Measurements from ENCODE around the gene DENND4A. TPM values are rescaled to one million over a fixed set of nuclear protein-coding genes. Genes with fewer than 3 reads are reported as not detected.

Gene DENND4A
- total and polyA plus RNA-seq, 10 donors, result 9.4 to 88.2 (median 57.3) TPM

DNA sequence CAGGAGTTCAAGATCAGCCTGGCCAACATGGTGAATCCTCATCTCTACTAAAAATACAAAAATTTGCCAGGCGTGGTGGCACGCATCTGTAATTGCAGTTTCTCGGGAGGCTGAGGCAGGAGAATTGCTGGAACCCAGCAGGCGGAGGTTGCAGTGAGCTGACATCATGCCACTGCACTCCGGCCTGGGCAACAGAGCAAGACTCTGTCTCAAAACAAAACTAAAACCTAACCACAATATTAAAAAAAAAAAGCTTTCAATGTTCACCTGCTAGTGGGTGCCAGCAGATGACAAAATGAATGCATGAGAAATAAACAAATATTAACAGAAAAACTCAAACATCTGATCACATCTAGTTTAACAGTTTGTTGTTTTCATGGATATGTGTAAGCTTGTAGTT, 161.3 kb downstream of the DENND4A start:
- peaks cover 0 to 20% (median 2%) of the 10 kb centered on the region in 6 donors for H3K36me3 ChIP-seq
- intact Hi-C loops (cut with DNase I; ENCODE audit: low total_unique reads), result loop anchor here (10.0 kb wide), 1 partner anchor 224 kb away; no protein-coding TSS in a partner anchor
- no peak overlapping the region for H3K27ac ChIP-seq
- H3K4me1 ChIP-seq, result peaks cover 0 to 14% (median 8%) of the 10 kb centered on the region in 6 donors
- H3K9me3 ChIP-seq, result no peaks in the 10 kb centered on the region
- no peak for TF ChIP-seq POLR2A (IDR thresholded peaks at IDR 0.05)
- no peak for TF ChIP-seq POLR2AphosphoS5 (IDR thresholded peaks at IDR 0.05)
- TF ChIP-seq, protein P1, sequence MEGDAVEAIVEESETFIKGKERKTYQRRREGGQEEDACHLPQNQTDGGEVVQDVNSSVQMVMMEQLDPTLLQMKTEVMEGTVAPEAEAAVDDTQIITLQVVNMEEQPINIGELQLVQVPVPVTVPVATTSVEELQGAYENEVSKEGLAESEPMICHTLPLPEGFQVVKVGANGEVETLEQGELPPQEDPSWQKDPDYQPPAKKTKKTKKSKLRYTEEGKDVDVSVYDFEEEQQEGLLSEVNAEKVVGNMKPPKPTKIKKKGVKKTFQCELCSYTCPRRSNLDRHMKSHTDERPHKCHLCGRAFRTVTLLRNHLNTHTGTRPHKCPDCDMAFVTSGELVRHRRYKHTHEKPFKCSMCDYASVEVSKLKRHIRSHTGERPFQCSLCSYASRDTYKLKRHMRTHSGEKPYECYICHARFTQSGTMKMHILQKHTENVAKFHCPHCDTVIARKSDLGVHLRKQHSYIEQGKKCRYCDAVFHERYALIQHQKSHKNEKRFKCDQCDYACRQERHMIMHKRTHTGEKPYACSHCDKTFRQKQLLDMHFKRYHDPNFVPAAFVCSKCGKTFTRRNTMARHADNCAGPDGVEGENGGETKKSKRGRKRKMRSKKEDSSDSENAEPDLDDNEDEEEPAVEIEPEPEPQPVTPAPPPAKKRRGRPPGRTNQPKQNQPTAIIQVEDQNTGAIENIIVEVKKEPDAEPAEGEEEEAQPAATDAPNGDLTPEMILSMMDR (IDR thresholded peaks at IDR 0.05 in 8 of 11, conservative IDR thresholded peaks at IDR 0.05 in 3 of 11), result no peak
- no peaks in the 10 kb centered on the region for H3K27me3 ChIP-seq (replicated peaks in 1 of 7)
- WGBS, 5 donors, result 72 to 84% (median 79%) methylated on average over 5 of the region's 5 CpGs
- no peak overlapping the region for H3K4me3 ChIP-seq
- DNase-seq, result no peak

DNA sequence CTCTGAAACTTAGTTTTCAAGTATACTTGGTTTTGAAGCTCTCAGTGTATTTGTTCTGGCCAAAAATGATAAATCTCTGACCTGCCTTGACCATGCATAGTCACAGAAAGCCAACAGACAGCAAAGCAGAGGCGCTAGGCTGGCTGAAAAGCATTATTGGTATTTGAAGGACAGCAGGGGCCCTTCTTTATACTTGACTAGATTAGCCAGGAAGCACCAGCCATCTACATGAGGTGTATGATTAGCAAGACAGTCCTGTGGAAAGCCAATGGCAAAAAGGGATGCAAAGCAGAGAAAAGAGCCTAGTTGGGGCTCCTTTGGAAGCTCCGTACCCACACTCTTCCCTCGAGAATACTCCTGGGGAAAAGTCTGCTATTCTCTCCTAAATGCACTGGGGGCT, 162.5 kb downstream of the DENND4A start:
- WGBS, 5 donors, result 95 to 99% (median 98%) methylated on average over 3 of the region's 3 CpGs
- H3K27ac ChIP-seq, result no peak overlapping the region
- no peak overlapping the region for H3K4me3 ChIP-seq
- DNase-seq, result no peak
- H3K27me3 ChIP-seq (replicated peaks in 1 of 7), result no peaks in the 10 kb centered on the region
- TF ChIP-seq, protein P1 (IDR thresholded peaks at IDR 0.05 in 8 of 11, conservative IDR thresholded peaks at IDR 0.05 in 3 of 11), result no peak
- TF ChIP-seq POLR2A (IDR thresholded peaks at IDR 0.05) (no peak), POLR2AphosphoS5 (IDR thresholded peaks at IDR 0.05) (no peak)
- intact Hi-C loops (cut with DNase I; ENCODE audit: low total_unique reads), result no loop called here
- peaks cover 0 to 32% (median 12%) of the 10 kb centered on the region in 6 donors for H3K36me3 ChIP-seq
- H3K4me1 ChIP-seq, result peaks cover 0 to 14% (median 8%) of the 10 kb centered on the region in 6 donors
- H3K9me3 ChIP-seq, result no peaks in the 10 kb centered on the region

DNA sequence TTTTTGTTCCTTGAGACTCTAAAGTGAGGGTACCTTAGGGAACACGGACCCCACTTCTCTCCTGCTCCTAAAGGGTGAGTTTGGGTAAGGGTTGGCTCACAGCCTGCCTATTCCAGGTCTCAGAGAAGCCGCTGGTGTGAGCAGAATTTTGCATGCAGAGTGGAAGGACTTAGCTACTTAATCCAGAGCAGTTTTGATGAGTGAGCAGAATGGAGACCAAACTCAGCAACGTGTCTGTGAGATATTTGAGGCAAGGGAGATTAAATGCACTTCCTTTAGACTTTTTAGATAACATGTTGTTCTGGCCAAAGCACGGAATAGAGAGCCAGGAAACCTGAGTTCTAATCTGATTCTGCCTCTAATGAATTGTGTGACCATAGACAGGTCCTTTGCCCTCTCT, 165.2 kb downstream of the DENND4A start:
- H3K4me1 ChIP-seq, result peaks cover 0 to 13% (median 8%) of the 10 kb centered on the region in 6 donors
- no peak for DNase-seq
- no peaks in the 10 kb centered on the region for H3K27me3 ChIP-seq (replicated peaks in 1 of 7)
- no peak overlapping the region for H3K4me3 ChIP-seq
- no peaks in the 10 kb centered on the region for H3K9me3 ChIP-seq
- intact Hi-C loops (cut with DNase I; ENCODE audit: low total_unique reads), result no loop called here
- TF ChIP-seq, protein P1 (IDR thresholded peaks at IDR 0.05 in 8 of 11, conservative IDR thresholded peaks at IDR 0.05 in 3 of 11), result no peak
- TF ChIP-seq POLR2A (IDR thresholded peaks at IDR 0.05) (no peak), POLR2AphosphoS5 (IDR thresholded peaks at IDR 0.05) (no peak)
- H3K27ac ChIP-seq, result no peak overlapping the region
- WGBS, 5 donors, result 58 to 80% (median 75%) methylated on average over 4 of the region's 4 CpGs
- peaks cover 0 to 49% (median 21%) of the 10 kb centered on the region in 6 donors for H3K36me3 ChIP-seq

DNA sequence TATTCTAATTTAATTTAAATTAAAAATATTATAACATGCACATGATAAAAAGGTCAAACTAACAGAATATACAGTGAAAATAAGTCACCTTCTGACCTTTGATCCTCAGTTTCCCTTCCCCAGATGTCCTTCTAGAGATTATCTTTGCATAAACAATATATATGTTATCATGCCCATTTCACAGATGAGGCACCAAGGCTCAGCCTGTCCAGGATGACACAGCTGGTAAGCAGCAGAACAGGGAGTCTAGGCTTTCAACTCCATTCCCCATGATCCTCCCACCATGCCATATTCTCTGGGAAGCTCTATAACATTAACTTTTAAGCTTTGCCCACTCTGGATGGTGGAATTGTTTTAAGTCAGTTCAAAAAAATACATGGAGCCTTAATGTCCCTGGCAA, 169.0 kb downstream of the DENND4A start:
- Histone ChIP-seq H3K27ac (no peak overlapping the region), H3K36me3 (peaks cover 0 to 48% (median 21%) of the 10 kb centered on the region in 6 donors), H3K9me3 (no peaks in the 10 kb centered on the region), H3K4me1 (no peaks in the 10 kb centered on the region), H3K27me3 (replicated peaks in 1 of 7) (no peaks in the 10 kb centered on the region), H3K4me3 (no peak overlapping the region)
- TF ChIP-seq POLR2A (IDR thresholded peaks at IDR 0.05), result no peak
- no peak for TF ChIP-seq POLR2AphosphoS5 (IDR thresholded peaks at IDR 0.05)
- TF ChIP-seq, protein P1 (IDR thresholded peaks at IDR 0.05 in 8 of 11, conservative IDR thresholded peaks at IDR 0.05 in 3 of 11), result no peak
- DNase-seq, result no peak
- intact Hi-C loops (cut with DNase I; ENCODE audit: low total_unique reads), result no loop called here

All from spleen (tissue), 11 donors.